Heart left ventricle (tissue), 16 donors: ENCODE data around the gene TRIM15. TPM values are rescaled to one million over a fixed set of nuclear protein-coding genes. Genes with fewer than 3 reads are reported as not detected.

Experiments used
- ATAC-seq, 4 donors: fragments of 200-7000 bp; cut with Tn5 transposase; one replicate each; pipeline ENCODE4 v1.9.1; 2020 to 2022; ENCODE audit warnings: moderate library complexity in 4 of 4, mild to moderate bottlenecking in 3 of 4, moderate number of reproducible peaks in 1 of 4
- DNase-seq, 5 donors: peaks; one replicate each; pipeline ENCODE4 v3.0.0-alpha.2; 2020
- H3K27ac ChIP-seq, 12 donors: fragments of 200-600 bp; sonication (generic) in 4 of 12; one replicate each; pipeline versions ENCODE4 v1.5.0 to v1.8.0; 2016 to 2022; ENCODE audit warnings: mild to moderate bottlenecking in 2 of 12
- H3K27me3 ChIP-seq, 9 donors: fragments of 200-600 bp; sonication (generic) in 2 of 9; one replicate each; pipeline versions ENCODE4 v1.5.1 to v1.8.0; 2016 to 2022; ENCODE audit warnings: mild to moderate bottlenecking in 3 of 9
- H3K36me3 ChIP-seq, 9 donors: fragments of 200-600 bp; sonication (generic) in 2 of 9; one replicate each; pipeline versions ENCODE4 v1.5.0 to v1.8.0; 2018 to 2022; ENCODE audit warnings: mild to moderate bottlenecking in 2 of 9
- H3K4me1 ChIP-seq, 12 donors: fragments of 200-600 bp; sonication (generic) in 4 of 12; one replicate each; pipeline versions ENCODE4 v1.5.0 to v1.8.0; 2016 to 2022; ENCODE audit warnings: mild to moderate bottlenecking in 3 of 12
- H3K4me3 ChIP-seq, 12 donors: fragments of 200-600 bp; sonication (generic) in 4 of 12; one replicate each; pipeline versions ENCODE4 v1.5.0 to v1.8.0; 2017 to 2022; ENCODE audit warnings: mild to moderate bottlenecking in 9 of 12, moderate library complexity in 4 of 12
- H3K9me3 ChIP-seq, 12 donors: fragments of 200-600 bp; sonication (generic) in 4 of 12; one replicate each; pipeline versions ENCODE4 v1.5.0 to v1.8.0; 2016 to 2022; ENCODE audit warnings: mild to moderate bottlenecking in 1 of 12
- CTCF ChIP-seq, 12 donors: fragments of 200-600 bp; sonication (generic) in 4 of 12; IDR thresholded peaks; one replicate each; pipeline versions ENCODE4 v1.5.0 to v1.8.0; 2018 to 2022; ENCODE audit warnings: antibody characterized with exemption in 12 of 12, mild to moderate bottlenecking in 5 of 12
- POLR2A ChIP-seq, 2 donors: fragments of 450-650 bp; IDR thresholded peaks; one replicate each; pipeline ENCODE4 v1.6.1; 2017; ENCODE audit warnings: antibody characterized with exemption in 2 of 2, mild to moderate bottlenecking in 2 of 2, moderate library complexity in 2 of 2
- WGBS, 4 donors: extraction: QIAGEN DNeasy Blood & Tissue Kit in 2 of 4; methylation state at CpG; one replicate each; pipeline versions ENCODE4 v1.1.5 to v1.1.7; 2013 to 2018; 5-methylcytosine and 5-hydroxymethylcytosine counted together
- intact Hi-C, 10 donors: fragments of 100-400 bp; cut with DNase I; formaldehyde crosslinking; loops; one replicate each; pipeline versions ENCODE4 v1.11.1 to v1.14.2; 2022
- polyA plus RNA-seq, 2 donors: library from polyadenylated mRNA; stranded (reverse); fragments of 200-250 nt; gene quantifications; one replicate each; pipeline ENCODE4 v1.2.3, GENCODE V29; 2013
- total RNA-seq, 9 donors: library from RNA; depleted of rRNA in 2 of 9; stranded (reverse); fragments of >200 nt in 2 of 9; fragmentation: NEBNext Ultra II Directional in 3 of 9; extraction: Animal tissue kit (Norgen Biotek cat#: 25700) in 3 of 9; gene quantifications; one replicate each; pipeline versions ENCODE4 v1.1.0 to v1.2.4, GENCODE V29; 2016 to 2023
- donor health status: ischemic (EF 13 %, LVEDD 7.1; RV severe dilation, severe dysfunction).
- donor health status: healthy with polysubstance abuse.
- donor health status: DM: no; HTN: yes; CAD: no.
- donor health status: DM: no; HTN: no; CAD: no.
- donor health status: ischemic (EF 25% LVEDD 6.9; RV normal size, moderate dysfunction).
- donor health status: ischemic (EF 25% LVEDD 5.7; RV mildly dilated, moderate dysfunction).
- donor health status: healthy.
- donor health status: DM: yes; HTN: yes; CAD: no.
- donor health status: ischemic (EF 35%, LVEDD 5.7; RV mildly dilated, moderate dysfunction).
- donor health status: nonischemic (EF 11% LVEDD 7.7; RV severe dilation, severe dysfunction).
- donor health status: DM: yes; HTN: yes; CAD: no.
- donor health status: PGD.
- donor health status: ischemic (EF 29% LVEDD 5.4; RV normal size, mild dysfunction).
- donor health status: nonischemic (EF 23%, LVEDD 6.1; RV moderate dilation, normal function).

Gene TRIM15
- total and polyA plus RNA-seq, 11 donors = not detected

- DNase-seq = no peak
Observed at GRCh38 chr6:30185846-30186484, 22.6 kb downstream of the TRIM15 start.

GRCh38 chr6:30188541-30188940, 25.2 kb downstream of the TRIM15 start:
- H3K9me3 ChIP-seq = no peaks in the 10 kb centered on the region
- H3K36me3 ChIP-seq = peaks cover 0 to 85% (median 80%) of the 10 kb centered on the region in 9 donors
- 94 to 98% (median 97%) methylated on average over 5 of the region's 5 CpGs for WGBS, 4 donors
- no peak overlapping the region for H3K4me3 ChIP-seq
- ATAC-seq (no peak), DNase-seq (no peak)
- intact Hi-C loops = no loop called here
- TF ChIP-seq CTCF (IDR thresholded peaks at IDR 0.05) (no peak), POLR2A (IDR thresholded peaks at IDR 0.05) (no peak)
- no peaks in the 10 kb centered on the region for H3K4me1 ChIP-seq
- no peak overlapping the region for H3K27ac ChIP-seq
- H3K27me3 ChIP-seq = no peaks in the 10 kb centered on the region

More at GRCh38 chr6:30185846-30186484, 22.6 kb downstream of the TRIM15 start:
- no peaks in the 10 kb centered on the region for H3K27me3 ChIP-seq
- H3K4me3 ChIP-seq = no peak overlapping the region
- peaks cover 0 to 63% (median 57%) of the 10 kb centered on the region in 9 donors for H3K36me3 ChIP-seq
- no peaks in the 10 kb centered on the region for H3K4me1 ChIP-seq
- ATAC-seq = peak in 1 of 4 donors; percentile 28
- no peak for TF ChIP-seq CTCF (IDR thresholded peaks at IDR 0.05)
- TF ChIP-seq POLR2A (IDR thresholded peaks at IDR 0.05) = no peak
- no peaks in the 10 kb centered on the region for H3K9me3 ChIP-seq
- 90 to 93% (median 92%) methylated on average over 20 of the region's 20 CpGs for WGBS, 4 donors
- intact Hi-C loops = no loop called here
- no peak overlapping the region for H3K27ac ChIP-seq

GRCh38 chr6:30192076-30192475, 28.7 kb downstream of the TRIM15 start:
- H3K27ac ChIP-seq = no peak overlapping the region
- no peaks in the 10 kb centered on the region for H3K27me3 ChIP-seq
- H3K9me3 ChIP-seq = no peaks in the 10 kb centered on the region
- no peaks in the 10 kb centered on the region for H3K4me1 ChIP-seq
- no peak overlapping the region for H3K4me3 ChIP-seq
- intact Hi-C loops = no loop called here
- ATAC-seq (peak in 1 of 4 donors; percentile 18), DNase-seq (no peak)
- TF ChIP-seq CTCF (IDR thresholded peaks at IDR 0.05) (no peak), POLR2A (IDR thresholded peaks at IDR 0.05) (no peak)
- peaks cover 0 to 95% (median 91%) of the 10 kb centered on the region in 9 donors for H3K36me3 ChIP-seq
- WGBS, 4 donors = 91 to 94% (median 93%) methylated on average over 7 of the region's 7 CpGs

- no peak overlapping the region for H3K27ac ChIP-seq
- H3K4me3 ChIP-seq = no peak overlapping the region
- H3K27me3 ChIP-seq = no peaks in the 10 kb centered on the region
- no peak for TF ChIP-seq POLR2A (IDR thresholded peaks at IDR 0.05)
- TF ChIP-seq CTCF (IDR thresholded peaks at IDR 0.05) = no peak
- no peak for DNase-seq
- no peaks in the 10 kb centered on the region for H3K9me3 ChIP-seq
- H3K36me3 ChIP-seq = peaks cover 0 to 95% (median 92%) of the 10 kb centered on the region in 9 donors
- peak in 3 of 4 donors; percentile 14 to 41 (median 22) for ATAC-seq
- WGBS, 4 donors = 83 to 92% (median 89%) methylated on average over 7 to 8 of the region's 8 CpGs
- no peaks in the 10 kb centered on the region for H3K4me1 ChIP-seq
- intact Hi-C loops = no loop called here
Observed at GRCh38 chr6:30194797-30195690, 31.7 kb downstream of the TRIM15 start.
